ENCODE results near the gene RP9.
A peak's percentile ranks its signal among the peaks of the same experiment; 100 is the strongest.

RP9 gene

DNA sequence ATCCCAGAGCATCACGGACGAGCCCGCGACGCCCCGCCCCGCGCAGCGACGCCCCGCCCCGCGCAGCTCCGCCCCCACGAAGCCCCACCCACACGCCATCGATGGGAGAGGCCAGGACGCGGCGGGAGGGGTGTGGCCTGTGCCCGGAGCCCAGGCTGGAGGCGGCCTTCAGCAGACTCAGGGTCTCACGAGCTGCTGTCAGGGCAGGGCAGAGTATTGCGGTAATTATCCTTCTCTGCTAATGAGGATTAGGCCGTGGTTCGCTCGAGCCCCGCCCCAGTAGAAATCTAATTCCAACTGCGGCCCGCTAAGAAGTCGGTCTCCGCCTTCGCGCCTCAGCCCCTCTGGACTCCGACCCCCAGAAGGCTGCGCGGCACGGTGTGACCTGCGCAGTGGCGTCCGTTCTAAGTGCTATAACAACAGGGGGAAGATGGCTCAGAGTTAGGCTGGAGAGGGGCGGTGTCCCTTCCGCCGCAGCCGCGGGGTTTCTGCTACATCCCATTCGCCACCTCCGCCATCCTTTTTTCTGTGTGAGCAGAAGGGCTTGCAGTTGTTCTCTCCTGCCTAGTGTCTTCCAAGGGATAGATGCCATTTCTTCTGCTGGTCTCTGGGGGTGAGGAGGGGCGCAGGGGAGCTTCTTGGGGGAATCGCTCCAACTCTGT lies 46.3 kb downstream of the RP9 start:
- DNase-seq (ENCODE audit: low read depth, low spot score), result peak; percentile 83

DNA sequence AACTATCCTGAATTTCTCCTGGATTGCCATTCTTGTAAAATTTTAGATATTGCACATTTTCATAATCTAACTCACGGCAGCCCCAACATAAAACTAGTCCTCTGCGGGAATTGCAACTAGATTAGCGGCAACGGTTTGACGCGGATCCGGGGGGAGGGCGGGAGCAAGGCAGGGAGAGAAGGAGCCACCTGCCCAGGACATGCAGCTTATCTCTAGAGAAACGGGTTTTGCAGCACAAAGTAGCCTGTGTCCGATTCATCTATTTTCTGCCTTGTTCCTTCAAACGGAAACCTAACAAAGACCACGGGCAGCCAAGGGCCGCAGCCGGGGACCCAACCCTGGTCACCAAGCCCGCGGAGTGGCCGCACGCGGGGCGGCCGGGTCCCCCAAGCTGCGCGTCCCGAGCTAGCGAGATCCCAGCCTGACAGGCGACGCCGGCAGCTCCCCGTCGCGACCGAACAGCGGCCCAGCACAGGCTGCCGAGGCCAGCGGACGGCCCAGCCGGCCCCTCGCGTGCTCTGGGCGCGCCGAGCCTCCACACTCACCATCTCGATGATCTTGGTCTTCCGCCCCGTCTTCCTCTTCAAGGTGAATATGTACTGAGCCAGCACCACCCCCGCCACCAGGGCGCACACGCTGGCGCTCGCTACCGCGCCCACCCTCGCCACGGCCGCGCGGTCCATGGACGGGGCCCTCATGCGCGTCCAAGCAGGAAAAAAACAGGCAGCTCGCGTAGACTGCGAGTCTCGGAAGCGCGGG lies 47.0 kb downstream of the RP9 start, which contains the start of gene NT5C3A:
TSS of gene NT5C3A (minus strand) at position 754 of the 759 bp plus-strand sequence. CDS start at position 683, 71 bp downstream.
- DNase-seq (ENCODE audit: low read depth, low spot score), result no peak

DNA sequence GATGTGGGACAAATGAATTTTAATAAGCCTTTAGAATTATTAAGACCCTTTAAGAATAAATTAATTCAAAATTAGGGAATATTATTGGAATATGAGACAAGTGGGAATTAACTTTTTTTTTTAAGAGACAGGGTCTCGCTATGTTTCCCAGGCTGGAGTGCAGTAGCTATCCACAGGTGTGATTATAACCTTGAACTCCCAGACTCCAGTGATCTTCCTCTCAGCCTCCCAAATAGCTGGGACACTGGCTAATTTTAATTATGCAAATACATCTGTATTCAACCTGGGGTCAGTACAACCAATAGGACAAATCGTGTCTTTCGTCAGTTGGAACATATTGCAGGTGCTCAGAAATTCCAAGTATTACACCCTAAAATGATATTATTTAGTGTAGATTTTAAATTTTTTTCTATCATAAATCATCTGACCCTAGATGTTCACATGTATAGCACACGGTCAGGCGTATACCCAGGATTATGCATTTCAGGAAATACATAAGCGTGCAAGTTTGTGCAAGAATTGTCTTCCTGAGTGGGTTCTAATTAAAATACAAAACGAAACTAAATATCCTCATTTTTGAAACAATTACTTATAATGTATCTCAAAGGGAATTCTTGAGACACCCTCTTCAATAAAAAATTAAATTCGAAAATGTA lies 47.8 kb downstream of the RP9 start:
- no peak for DNase-seq (ENCODE audit: low read depth, low spot score)

DNA sequence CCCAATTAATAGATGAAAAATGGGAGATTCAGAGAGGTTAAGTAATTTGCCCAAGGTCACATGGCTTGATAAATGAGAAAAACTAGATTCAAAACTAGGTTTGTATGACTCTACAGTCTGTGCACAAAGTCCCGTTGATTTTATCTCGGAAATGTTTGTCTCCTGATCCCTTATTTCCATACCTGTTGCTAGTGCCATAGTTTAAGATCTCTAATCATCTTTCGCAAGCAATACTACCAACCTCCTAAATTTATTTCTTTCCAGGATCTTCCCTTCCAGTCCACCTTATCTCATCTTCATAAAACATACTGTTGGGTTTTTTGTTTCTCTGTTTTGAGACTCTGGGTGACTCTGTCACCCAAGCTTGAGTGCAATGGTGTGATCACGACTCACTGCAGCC lies 49.6 kb downstream of the RP9 start:
- no peak for DNase-seq (ENCODE audit: low read depth, low spot score)

DNA sequence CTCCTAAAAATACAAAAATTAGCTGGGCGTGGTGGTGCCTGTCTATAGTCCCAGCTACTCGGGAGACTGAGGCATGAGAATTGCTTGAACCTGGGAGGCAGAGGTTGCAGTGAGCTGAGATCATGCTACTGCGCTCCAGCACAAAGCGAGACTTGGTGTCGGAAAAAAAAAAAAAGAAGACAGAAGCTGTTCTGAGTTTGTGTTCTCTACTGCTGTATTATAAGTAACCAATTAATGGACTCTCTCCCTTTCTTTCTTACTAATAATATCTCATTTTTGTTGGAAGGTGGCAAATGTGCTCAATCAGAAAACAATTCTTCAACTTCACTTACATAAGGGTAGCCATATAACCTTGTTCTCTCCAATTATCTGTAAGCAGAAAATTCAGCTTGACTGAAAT lies 54.0 kb downstream of the RP9 start:
- DNase-seq (ENCODE audit: low read depth, low spot score), result no peak

DNA sequence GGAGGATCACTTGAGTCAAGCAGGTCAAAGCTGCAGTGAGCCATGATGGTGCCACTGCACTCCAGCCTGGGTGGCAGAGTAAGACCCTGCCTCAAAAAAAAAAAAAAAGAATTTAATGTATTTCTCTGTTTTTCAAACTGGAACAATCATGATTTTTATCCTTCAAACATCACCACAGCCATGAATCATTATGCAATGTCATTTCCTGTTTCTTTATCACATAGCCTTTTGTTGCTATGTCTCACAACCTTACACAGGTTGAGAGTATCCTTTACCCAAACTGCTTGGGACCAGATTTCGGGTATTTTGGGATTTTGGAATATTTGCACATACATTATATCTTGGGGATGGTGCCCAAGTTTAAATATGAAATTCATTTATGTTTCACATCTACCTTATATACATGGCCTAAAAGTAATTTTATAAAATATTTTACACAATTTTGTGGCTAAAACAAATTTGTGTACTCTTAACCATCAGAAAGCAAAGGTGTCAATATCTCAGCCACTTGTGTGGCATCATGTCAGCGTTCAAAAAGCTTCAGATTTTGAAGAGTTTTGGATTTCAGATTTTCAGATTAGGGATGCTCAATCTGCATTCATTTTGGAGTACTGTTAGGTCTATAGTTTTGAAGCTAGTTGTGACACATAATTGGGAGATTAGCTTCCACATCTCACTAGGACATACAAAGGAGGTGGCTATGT lies 54.8 kb downstream of the RP9 start:
- DNase-seq (ENCODE audit: low read depth, low spot score), result no peak

DNA sequence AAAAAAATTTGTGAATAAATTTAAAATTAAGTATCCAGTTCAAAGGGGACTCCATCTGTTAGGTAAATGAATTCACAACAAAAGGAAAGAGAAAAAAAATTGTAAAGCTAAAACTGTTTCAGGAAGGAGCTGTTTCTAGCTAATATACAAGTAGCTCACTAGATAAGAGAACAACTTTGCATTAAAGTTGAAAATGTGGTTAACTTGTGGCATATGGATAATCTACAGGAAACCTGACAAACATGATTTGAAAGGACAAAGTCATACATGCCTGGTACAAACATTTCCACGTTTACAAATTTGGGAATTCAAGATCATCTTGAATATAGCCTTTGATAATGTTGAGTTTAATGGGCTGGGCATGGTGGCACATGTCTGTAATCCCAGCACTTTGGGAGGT lies 55.5 kb downstream of the RP9 start:
- DNase-seq (ENCODE audit: low read depth, low spot score), result no peak

DNA sequence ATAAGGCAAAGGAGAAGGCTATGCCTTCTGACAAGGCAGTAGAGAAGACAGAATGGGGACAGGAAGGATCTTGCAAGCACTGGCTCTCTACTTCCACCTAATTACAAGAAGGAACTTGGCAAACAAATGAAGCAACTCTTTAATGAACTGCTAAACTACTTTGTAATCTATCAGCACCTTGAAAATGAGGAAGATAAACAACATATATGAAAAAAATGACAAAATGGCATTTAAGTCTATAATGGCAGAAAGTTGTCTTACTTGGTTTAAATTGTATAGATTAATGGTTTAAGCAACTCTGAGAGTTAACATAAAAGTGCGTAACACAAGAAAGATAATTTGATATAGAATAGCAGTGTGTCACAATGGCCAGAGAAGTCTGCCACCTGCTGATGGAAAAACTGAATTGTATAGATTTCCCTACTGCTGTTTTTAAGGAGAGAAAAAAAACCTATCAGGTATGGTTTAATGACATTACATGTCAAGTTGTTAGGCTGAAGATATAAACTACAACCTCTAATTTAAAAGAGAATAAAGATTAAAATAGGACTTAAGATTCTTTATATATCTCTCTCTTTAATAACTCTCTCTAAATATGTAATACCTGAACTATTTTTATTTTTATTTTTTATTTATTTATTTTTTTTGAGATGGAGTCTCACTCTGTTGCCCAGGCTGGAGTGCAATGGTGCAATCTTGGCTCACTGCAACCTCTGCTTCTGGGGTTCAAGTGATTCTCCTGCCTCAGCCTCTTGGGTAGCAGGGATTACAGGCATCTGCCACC lies 58.5 kb downstream of the RP9 start:
- DNase-seq (ENCODE audit: low read depth, low spot score), result no peak

DNA sequence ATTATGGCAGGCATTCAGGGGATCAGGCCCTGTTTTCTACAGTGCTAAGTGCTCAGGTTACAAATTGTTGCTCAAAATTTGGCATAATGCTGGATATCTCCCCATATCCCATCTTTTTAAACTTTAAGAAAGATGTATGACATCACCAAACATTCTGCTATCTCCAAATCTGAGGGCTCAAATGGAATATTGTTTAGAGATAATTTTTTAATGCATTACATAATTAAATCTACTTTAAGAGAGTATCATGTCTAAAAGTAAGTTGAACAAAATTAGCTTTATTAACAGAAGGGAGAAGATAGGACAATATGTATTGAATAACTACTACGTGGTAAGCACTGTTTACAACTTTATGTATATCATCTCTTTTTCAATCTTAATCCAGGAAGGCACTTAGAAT lies 60.5 kb downstream of the RP9 start:
- DNase-seq (ENCODE audit: low read depth, low spot score), result no peak

DNA sequence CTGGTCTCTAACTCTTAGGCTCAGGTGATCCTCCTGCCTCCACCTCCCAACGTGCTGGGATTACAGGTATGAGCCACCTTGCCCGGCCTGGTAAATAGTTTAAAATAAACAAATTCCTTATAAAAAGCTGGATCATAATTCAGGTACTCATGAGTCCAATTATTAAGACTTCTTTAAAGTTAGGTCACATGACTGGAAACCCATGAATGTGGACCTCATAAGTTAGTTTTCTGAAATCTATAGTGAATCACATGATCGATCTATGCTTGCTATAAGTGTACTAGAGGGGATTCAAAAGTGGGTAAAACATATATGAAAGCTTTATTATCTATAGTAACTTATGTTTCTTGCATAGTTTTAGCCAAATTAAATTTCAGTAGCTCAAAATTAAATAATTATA lies 60.9 kb downstream of the RP9 start:
- DNase-seq (ENCODE audit: low read depth, low spot score), result no peak

DNA sequence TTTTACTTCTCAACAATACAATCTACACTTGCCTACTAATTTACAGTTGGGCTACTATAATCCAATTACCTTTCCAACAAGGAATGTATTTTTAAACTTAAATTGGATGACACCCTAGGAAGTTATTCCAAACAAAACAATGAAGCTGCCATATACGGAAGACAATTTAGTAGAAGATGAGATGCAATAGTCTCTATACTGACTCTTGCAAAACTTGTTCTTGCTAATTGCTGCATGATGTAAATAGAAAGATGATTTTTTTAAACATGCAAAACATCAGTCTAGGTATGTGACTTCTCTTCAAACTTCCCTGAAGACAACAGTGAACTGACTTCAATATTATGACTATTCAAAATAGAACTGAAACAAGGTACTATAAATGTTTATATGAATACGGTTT lies 64.2 kb downstream of the RP9 start:
- no peak for DNase-seq (ENCODE audit: low read depth, low spot score)
